Thoracic aorta (tissue), 2 donors: ENCODE data around the gene CCDC40. TPM values are rescaled to one million over a fixed set of nuclear protein-coding genes. Genes with fewer than 3 reads are reported as not detected.

Experiments used
- ATAC-seq: fragments of 150-250 bp; one replicate; pipeline ENCODE4 v1.8.0; 2017; ENCODE audit warnings: low read depth; ENCODE audit not compliant: insufficient number of reproducible peaks, low FRiP score
- DNase-seq: peaks from one replicate; pipeline ENCODE4 v3.0.0-alpha.2; 2020; ENCODE audit warnings: low spot score
- H3K27ac ChIP-seq, 2 donors: fragments of 200-600 bp; sonication (generic); 1 replicate in 1 of 2; 2 replicates in 1 of 2; pipeline ENCODE4 v1.5.1; 2016; ENCODE audit warnings: mild to moderate bottlenecking in 2 of 2, moderate library complexity in 2 of 2
- H3K27me3 ChIP-seq: fragments of 200-600 bp; sonication (generic); replicated peaks from 2 replicates; pipeline ENCODE4 v1.6.0; 2016; ENCODE audit warnings: mild to moderate bottlenecking; ENCODE audit not compliant: insufficient read depth
- H3K36me3 ChIP-seq: fragments of 200-600 bp; sonication (generic); one replicate; pipeline ENCODE4 v1.5.1; 2016
- H3K4me1 ChIP-seq, 2 donors: fragments of 200-600 bp; sonication (generic); 1 replicate in 1 of 2; 2 replicates in 1 of 2; pipeline versions ENCODE4 v1.5.1 to v1.6.0; 2016; ENCODE audit warnings: low read depth in 2 of 2, mild to moderate bottlenecking in 1 of 2; ENCODE audit not compliant: control insufficient read depth in 1 of 2
- H3K4me3 ChIP-seq: fragments of 200-600 bp; sonication (generic); 2 replicates; pipeline ENCODE4 v1.5.1; 2016; ENCODE audit warnings: mild to moderate bottlenecking
- H3K9me3 ChIP-seq: fragments of 200-600 bp; sonication (generic); 2 replicates; pipeline ENCODE4 v1.5.1; 2016
- total RNA-seq, 2 donors: library from RNA; depleted of rRNA; stranded (reverse); fragments of >200 nt; gene quantifications; one replicate each; pipeline versions ENCODE4 v1.1.0 to v1.2.3, GENCODE V29; 2016
- TF ChIP-seq, protein P1 (sequence below): fragments of 200-600 bp; sonication (generic); IDR thresholded peaks from one replicate; pipeline ENCODE4 v1.5.1; 2019; ENCODE audit warnings: antibody characterized with exemption

The CCDC40 gene
- total RNA-seq, 2 donors from 2014 or later, result 4.4 to 6.5 TPM

DNA sequence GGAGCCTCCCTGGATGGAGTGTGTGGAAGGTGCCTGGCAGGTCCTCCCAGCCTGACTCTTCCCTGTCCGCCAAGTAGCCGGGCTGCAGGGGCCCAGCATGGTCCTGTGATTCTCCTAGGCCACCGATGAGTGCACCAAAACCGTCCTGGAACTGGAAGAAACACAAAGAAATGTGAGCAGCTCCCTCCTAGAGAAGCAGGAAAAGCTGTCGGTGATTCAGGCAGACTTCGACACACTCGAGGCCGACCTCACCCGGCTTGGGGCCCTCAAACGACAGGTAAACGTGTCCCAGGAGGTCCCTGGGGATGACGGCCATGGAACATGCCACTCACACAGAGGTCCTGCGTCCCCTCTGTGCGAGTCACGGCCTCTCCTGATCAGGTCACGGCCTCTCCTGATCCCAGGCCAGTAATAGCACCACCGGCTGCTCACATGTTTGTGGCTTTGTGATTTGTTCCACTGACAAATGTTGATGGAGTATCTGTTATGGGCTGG is 60.7 kb downstream of the CCDC40 start:
- no peaks in the 10 kb centered on the region for H3K27me3 ChIP-seq
- H3K27ac ChIP-seq, result no peak overlapping the region
- ATAC-seq (no peak), DNase-seq (no peak)
- peaks cover 2 to 10% of the 10 kb centered on the region in 2 donors for H3K4me1 ChIP-seq
- TF ChIP-seq, protein P1, sequence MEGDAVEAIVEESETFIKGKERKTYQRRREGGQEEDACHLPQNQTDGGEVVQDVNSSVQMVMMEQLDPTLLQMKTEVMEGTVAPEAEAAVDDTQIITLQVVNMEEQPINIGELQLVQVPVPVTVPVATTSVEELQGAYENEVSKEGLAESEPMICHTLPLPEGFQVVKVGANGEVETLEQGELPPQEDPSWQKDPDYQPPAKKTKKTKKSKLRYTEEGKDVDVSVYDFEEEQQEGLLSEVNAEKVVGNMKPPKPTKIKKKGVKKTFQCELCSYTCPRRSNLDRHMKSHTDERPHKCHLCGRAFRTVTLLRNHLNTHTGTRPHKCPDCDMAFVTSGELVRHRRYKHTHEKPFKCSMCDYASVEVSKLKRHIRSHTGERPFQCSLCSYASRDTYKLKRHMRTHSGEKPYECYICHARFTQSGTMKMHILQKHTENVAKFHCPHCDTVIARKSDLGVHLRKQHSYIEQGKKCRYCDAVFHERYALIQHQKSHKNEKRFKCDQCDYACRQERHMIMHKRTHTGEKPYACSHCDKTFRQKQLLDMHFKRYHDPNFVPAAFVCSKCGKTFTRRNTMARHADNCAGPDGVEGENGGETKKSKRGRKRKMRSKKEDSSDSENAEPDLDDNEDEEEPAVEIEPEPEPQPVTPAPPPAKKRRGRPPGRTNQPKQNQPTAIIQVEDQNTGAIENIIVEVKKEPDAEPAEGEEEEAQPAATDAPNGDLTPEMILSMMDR, result no peak
- no peaks in the 10 kb centered on the region for H3K36me3 ChIP-seq
- H3K4me3 ChIP-seq, result no peak overlapping the region
- H3K9me3 ChIP-seq, result no peaks in the 10 kb centered on the region

GRCh38 chr17:80097844-80098691 is 61.6 kb downstream of the CCDC40 start:
- no peaks in the 10 kb centered on the region for H3K27me3 ChIP-seq
- no peaks in the 10 kb centered on the region for H3K36me3 ChIP-seq
- TF ChIP-seq, protein P1, result no peak
- no peak for DNase-seq
- H3K4me1 ChIP-seq, result peaks cover 2 to 16% of the 10 kb centered on the region in 2 donors
- H3K9me3 ChIP-seq, result no peaks in the 10 kb centered on the region
- ATAC-seq, result no peak
- H3K4me3 ChIP-seq, result no peak overlapping the region
- H3K27ac ChIP-seq, result no peak overlapping the region

GRCh38 chr17:80099291-80100034 is 63.0 kb downstream of the CCDC40 start:
- Histone ChIP-seq H3K36me3 (no peaks in the 10 kb centered on the region), H3K27ac (no peak overlapping the region), H3K4me1 (peaks cover 2 to 16% of the 10 kb centered on the region in 2 donors), H3K4me3 (no peak overlapping the region), H3K9me3 (no peaks in the 10 kb centered on the region), H3K27me3 (no peaks in the 10 kb centered on the region)
- TF ChIP-seq, protein P1, result no peak
- DNase-seq (no peak), ATAC-seq (no peak)

GRCh38 chr17:80100035-80100323 is 63.5 kb downstream of the CCDC40 start:
- no peaks in the 10 kb centered on the region for H3K36me3 ChIP-seq
- peaks cover 2 to 16% of the 10 kb centered on the region in 2 donors for H3K4me1 ChIP-seq
- ATAC-seq, result no peak
- H3K4me3 ChIP-seq, result no peak overlapping the region
- no peak for DNase-seq
- H3K9me3 ChIP-seq, result no peaks in the 10 kb centered on the region
- TF ChIP-seq, protein P1, result no peak
- H3K27me3 ChIP-seq, result no peaks in the 10 kb centered on the region
- no peak overlapping the region for H3K27ac ChIP-seq
